Suprapubic skin (tissue), 3 donors: ENCODE measurements around the gene TAS2R8.

Experiments
- CTCF ChIP-seq, 2 donors: fragments of 200-600 bp in 1 of 2; fragments of 450-650 bp in 1 of 2; sonication (generic) in 1 of 2; IDR thresholded peaks; one replicate each; pipeline ENCODE4 v1.5.1; 2016 to 2019; ENCODE audit warnings: antibody characterized with exemption in 2 of 2, mild to moderate bottlenecking in 1 of 2, moderate library complexity in 1 of 2
- POLR2A ChIP-seq, 2 donors: fragments of 450-650 bp; IDR thresholded peaks; one replicate each; pipeline ENCODE4 v1.6.1; 2017; ENCODE audit warnings: antibody characterized with exemption in 2 of 2, mild to moderate bottlenecking in 2 of 2, moderate library complexity in 2 of 2

- no peak for TF ChIP-seq POLR2A (IDR thresholded peaks at IDR 0.05)
- TF ChIP-seq CTCF (IDR thresholded peaks at IDR 0.05): no peak
These were observed 4.9 kb upstream of the TAS2R8 start for GRCh38 chr12:10811883-10812536.
